Measurements from ENCODE around the gene SERPINB8. TPM values are rescaled to one million over a fixed set of nuclear protein-coding genes. Genes with fewer than 3 reads are reported as not detected.

The SERPINB8 gene
- total and polyA plus RNA-seq, 9 of the 15 experiments (the other 6 are each of a cell fraction or from before 2014, with no cell fraction given), result 0.05 to 0.19 (median 0.09) TPM

GRCh38 chr18:63994783-63995399, 25.0 kb downstream of the SERPINB8 start:
- no peaks in the 10 kb centered on the region for H3K27me3 ChIP-seq (ENCODE audit: control insufficient read depth in 2 of 2, insufficient read depth in 2 of 2, low read length in 2 of 2)
- FAIRE-seq (no peak), DNase-seq (ENCODE audit: extremely low read depth in 1 of 4, low spot score in 3 of 4) (peak; percentile 30 to 39 (median 35)), ATAC-seq (no peak)
- no peak overlapping the region for H3K9ac ChIP-seq (ENCODE audit: insufficient read depth in 1 of 2, low read depth in 2 of 2, low read length in 2 of 2)
- H4K20me1 ChIP-seq (replicated peaks; ENCODE audit: control insufficient read depth, insufficient read depth, low read length), result no peaks in the 10 kb centered on the region
- CTCF ChIA-PET (ENCODE audit: low intra/inter-chr PET ratio), result interaction anchor here (1.3 to 1.5 kb wide), 2 partner anchors 31 to 104 kb away, joined by 3 to 5 read pairs; no protein-coding TSS in a partner anchor
- no peak overlapping the region for H3K4me3 ChIP-seq
- POLR2A ChIA-PET, result no interaction called here
- no peaks in the 10 kb centered on the region for H3K36me3 ChIP-seq (ENCODE audit: control insufficient read depth, insufficient read depth, low read length)
- H3K9me1 ChIP-seq (ENCODE audit: control insufficient read depth, insufficient read depth, low read length), result no peaks in the 10 kb centered on the region
- no peak overlapping the region for H3K27ac ChIP-seq (ENCODE audit: extremely low read depth, low read depth, low read length)
- H3K79me2 ChIP-seq (ENCODE audit: control insufficient read depth, insufficient read depth, low read length), result no peaks in the 10 kb centered on the region
- H3K9me3 ChIP-seq (replicated peaks; ENCODE audit: control insufficient read depth, insufficient read depth, low read depth, low read length), result no peaks in the 10 kb centered on the region
- 27% methylated on average over 2 of the region's 6 CpGs for WGBS (ENCODE audit: insufficient coverage, low coverage, missing lambda C conversion rate)
- no TSS peak for BruUV-seq (replicated peaks)
- in situ Hi-C loops (cut with MboI) (loop anchor here (25.0 kb wide), 1 partner anchor 483 kb away; no protein-coding TSS in a partner anchor), intact Hi-C loops (cut with micrococcal nuclease) (no loop called here)
- no peak overlapping the region for H2AFZ ChIP-seq (ENCODE audit: low read depth, low read length)
- H3K4me2 ChIP-seq (ENCODE audit: insufficient read depth, low read length), result no peak overlapping the region
- no peaks in the 10 kb centered on the region for H3K4me1 ChIP-seq (replicated peaks in 1 of 2; ENCODE audit: control insufficient read depth in 2 of 2, insufficient read depth in 2 of 2, low read length in 2 of 2)
- TF ChIP-seq RBM17 (IDR thresholded peaks at IDR 0.05; ENCODE audit: borderline replicate concordance, low read depth, low read length) (no peak), MGA (IDR thresholded peaks at IDR 0.05) (no peak), HDAC8 (tag; IDR thresholded peaks at IDR 0.05) (no peak), RAD21 (CRISPR knock-in tag; conservative IDR thresholded peaks at IDR 0.05 in 1 of 2, IDR thresholded peaks at IDR 0.05 in 1 of 2) (peak; percentile 19 to 43; a peak in 3 of 4 replicates), ZNF217 (CRISPR knock-in tag; IDR thresholded peaks at IDR 0.05) (no peak), NEUROD1 (IDR thresholded peaks at IDR 0.05; ENCODE audit: borderline replicate concordance, low read depth, low read length, partially characterized antibody) (no peak)
